NCI-H2081 treated with DMSO at 0.1 percent for 48 hours (cell line): ENCODE measurements around the gene CERT1.

Source experiments
- DNase-seq: peaks from one replicate; lab custom pipeline; 2025; lab: John Stamatoyannopoulos, UW

CERT1 gene

GRCh38 chr5:75389430-75389829 lies 122.0 kb downstream of the CERT1 start:
- DNase-seq, result no peak

GRCh38 chr5:75387806-75388205 lies 123.6 kb downstream of the CERT1 start:
- no peak for DNase-seq

- no peak for DNase-seq
Observed at GRCh38 chr5:75384218-75384617, 127.2 kb downstream of the CERT1 start.

- DNase-seq, result no peak
Observed at GRCh38 chr5:75381456-75381855, 130.0 kb downstream of the CERT1 start.

GRCh38 chr5:75380099-75380498 lies 131.3 kb downstream of the CERT1 start:
- DNase-seq, result no peak

GRCh38 chr5:75375414-75375813 lies 136.0 kb downstream of the CERT1 start:
- DNase-seq, result no peak

GRCh38 chr5:75374394-75374814 lies 137.0 kb downstream of the CERT1 start:
- DNase-seq, result no peak

- no peak for DNase-seq
Observed at GRCh38 chr5:75373862-75374261, 137.6 kb downstream of the CERT1 start.

- DNase-seq, result no peak
Observed at GRCh38 chr5:75368391-75368790, 143.0 kb downstream of the CERT1 start.

GRCh38 chr5:75367401-75367800 lies 144.0 kb downstream of the CERT1 start:
- no peak for DNase-seq

GRCh38 chr5:75366787-75367186 lies 144.6 kb downstream of the CERT1 start:
- DNase-seq, result no peak

GRCh38 chr5:75365740-75366139 lies 145.7 kb downstream of the CERT1 start:
- no peak for DNase-seq

- no peak for DNase-seq
Observed at GRCh38 chr5:75364571-75365280, 146.7 kb downstream of the CERT1 start.

- DNase-seq, result no peak
Observed at GRCh38 chr5:75363726-75364495, 147.5 kb downstream of the CERT1 start.

GRCh38 chr5:75363111-75363510 lies 148.3 kb downstream of the CERT1 start:
- DNase-seq, result no peak

- DNase-seq, result no peak
Observed at GRCh38 chr5:75362474-75362975, 148.9 kb downstream of the CERT1 start.

GRCh38 chr5:75361310-75361709 lies 150.1 kb downstream of the CERT1 start:
- DNase-seq, result no peak

- DNase-seq, result no peak
Observed at GRCh38 chr5:75358117-75358516, 153.3 kb downstream of the CERT1 start.

- DNase-seq, result no peak
Observed at GRCh38 chr5:75356719-75357118, 154.7 kb downstream of the CERT1 start.

GRCh38 chr5:75355236-75355635 lies 156.2 kb downstream of the CERT1 start:
- DNase-seq, result no peak

- DNase-seq, result no peak
Observed at GRCh38 chr5:75351139-75351926, 160.1 kb downstream of the CERT1 start.

GRCh38 chr5:75349663-75350062 lies 161.8 kb downstream of the CERT1 start:
- DNase-seq, result no peak

- DNase-seq, result no peak
Observed at GRCh38 chr5:75348241-75348640, 163.2 kb downstream of the CERT1 start.
